SK-N-SH (cell line): ENCODE measurements around the gene WDR88.

Experiments used
- CTCF ChIP-seq: fragments of 200-600 bp; sonication (generic); IDR thresholded peaks from 2 replicates; pipeline ENCODE4 v1.6.1; 2017; ENCODE audit warnings: antibody characterized with exemption, mild to moderate bottlenecking, moderate library complexity
- GATA2 ChIP-seq: sonication (generic); formaldehyde crosslinking; IDR thresholded peaks from 2 replicates; pipeline ENCODE4 v1.5.0; 2020; ENCODE audit warnings: mild to moderate bottlenecking, missing genetic modification reagents
- MAX ChIP-seq: IDR thresholded peaks from 2 replicates; pipeline ENCODE4 v1.4.0; 2012; ENCODE audit warnings: low read depth
- MEF2A ChIP-seq: IDR thresholded peaks from 2 replicates; pipeline ENCODE4 v1.4.0; 2012; ENCODE audit warnings: low read depth, borderline replicate concordance
- POLR2AphosphoS5 ChIP-seq: IDR thresholded peaks from 2 replicates; pipeline ENCODE4 v1.6.1; 2012; ENCODE audit warnings: low read depth, low read length
- SMC3 ChIP-seq: IDR thresholded peaks from 2 replicates; pipeline ENCODE4 v1.6.1; 2012; ENCODE audit warnings: low read depth, low read length, improper control_type of control experiment
- USF2 ChIP-seq: fragments of 150-350 bp; IDR thresholded peaks from 2 replicates; pipeline ENCODE4 v1.6.1; 2017; ENCODE audit warnings: antibody characterized with exemption, low read length, low read depth, borderline replicate concordance
- ZBTB33 ChIP-seq: IDR thresholded peaks from 2 replicates; pipeline ENCODE4 v1.4.0; 2012; ENCODE audit warnings: low read depth, borderline replicate concordance

GRCh38 chr19:33189453-33189852 is 57.5 kb downstream of the WDR88 start:
- no peak for TF ChIP-seq SMC3
- TF ChIP-seq MAX, result no peak
- no peak for TF ChIP-seq GATA2 (CRISPR knock-in tag)
- TF ChIP-seq CTCF, result no peak
- no peak for TF ChIP-seq POLR2AphosphoS5
- no peak for TF ChIP-seq ZBTB33
- no peak for TF ChIP-seq MEF2A
- TF ChIP-seq USF2, result no peak
